PFSK-1 (cell line): ENCODE data around the gene TEX44.

Experiments used
- FOXP2 ChIP-seq: optimal IDR thresholded peaks from 2 replicates; pipeline ENCODE3; 2011; ENCODE audit warnings: borderline replicate concordance, control low read depth, inconsistent platforms; ENCODE audit not compliant: insufficient read depth; ENCODE audit errors: extremely low read length, extremely low read depth
- POLR2AphosphoS5 ChIP-seq: IDR thresholded peaks from 2 replicates; pipeline ENCODE4 v1.6.1; 2012; ENCODE audit warnings: low read depth, mild to moderate bottlenecking, control low read depth, low read length, moderate library complexity
- SIN3A ChIP-seq: IDR thresholded peaks from 2 replicates; pipeline ENCODE4 v1.6.1; 2012; ENCODE audit warnings: mild to moderate bottlenecking, low read length, moderate library complexity, borderline replicate concordance; ENCODE audit not compliant: insufficient read depth
- TAF1 ChIP-seq: IDR thresholded peaks from 2 replicates; pipeline ENCODE4 v1.6.1; 2012; ENCODE audit warnings: low read length, control low read depth, borderline replicate concordance; ENCODE audit not compliant: insufficient read depth
- TF ChIP-seq, protein P1 (sequence below), 2 experiments: IDR thresholded peaks; 2 replicates each; pipeline versions ENCODE4 v1.6.1 to v1.8.0; 2011 to 2012; ENCODE audit warnings: low read depth in 2 of 2, low read length in 2 of 2, control low read depth in 1 of 2, inconsistent platforms in 1 of 2, mild to moderate bottlenecking in 1 of 2, moderate library complexity in 1 of 2; ENCODE audit not compliant: insufficient read depth in 1 of 2

The TEX44 gene

GRCh38 chr2:231614559-231615057 is 21.9 kb downstream of the TEX44 start:
- TF ChIP-seq FOXP2 (no peak), SIN3A (no peak), TAF1 (no peak), POLR2AphosphoS5 (no peak)
- TF ChIP-seq, protein P1, sequence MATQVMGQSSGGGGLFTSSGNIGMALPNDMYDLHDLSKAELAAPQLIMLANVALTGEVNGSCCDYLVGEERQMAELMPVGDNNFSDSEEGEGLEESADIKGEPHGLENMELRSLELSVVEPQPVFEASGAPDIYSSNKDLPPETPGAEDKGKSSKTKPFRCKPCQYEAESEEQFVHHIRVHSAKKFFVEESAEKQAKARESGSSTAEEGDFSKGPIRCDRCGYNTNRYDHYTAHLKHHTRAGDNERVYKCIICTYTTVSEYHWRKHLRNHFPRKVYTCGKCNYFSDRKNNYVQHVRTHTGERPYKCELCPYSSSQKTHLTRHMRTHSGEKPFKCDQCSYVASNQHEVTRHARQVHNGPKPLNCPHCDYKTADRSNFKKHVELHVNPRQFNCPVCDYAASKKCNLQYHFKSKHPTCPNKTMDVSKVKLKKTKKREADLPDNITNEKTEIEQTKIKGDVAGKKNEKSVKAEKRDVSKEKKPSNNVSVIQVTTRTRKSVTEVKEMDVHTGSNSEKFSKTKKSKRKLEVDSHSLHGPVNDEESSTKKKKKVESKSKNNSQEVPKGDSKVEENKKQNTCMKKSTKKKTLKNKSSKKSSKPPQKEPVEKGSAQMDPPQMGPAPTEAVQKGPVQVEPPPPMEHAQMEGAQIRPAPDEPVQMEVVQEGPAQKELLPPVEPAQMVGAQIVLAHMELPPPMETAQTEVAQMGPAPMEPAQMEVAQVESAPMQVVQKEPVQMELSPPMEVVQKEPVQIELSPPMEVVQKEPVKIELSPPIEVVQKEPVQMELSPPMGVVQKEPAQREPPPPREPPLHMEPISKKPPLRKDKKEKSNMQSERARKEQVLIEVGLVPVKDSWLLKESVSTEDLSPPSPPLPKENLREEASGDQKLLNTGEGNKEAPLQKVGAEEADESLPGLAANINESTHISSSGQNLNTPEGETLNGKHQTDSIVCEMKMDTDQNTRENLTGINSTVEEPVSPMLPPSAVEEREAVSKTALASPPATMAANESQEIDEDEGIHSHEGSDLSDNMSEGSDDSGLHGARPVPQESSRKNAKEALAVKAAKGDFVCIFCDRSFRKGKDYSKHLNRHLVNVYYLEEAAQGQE (IDR thresholded peaks at IDR 0.05; ENCODE audit: insufficient read depth in 1 of 2, low read depth in 2 of 2, low read length in 2 of 2), result no peak

DNA sequence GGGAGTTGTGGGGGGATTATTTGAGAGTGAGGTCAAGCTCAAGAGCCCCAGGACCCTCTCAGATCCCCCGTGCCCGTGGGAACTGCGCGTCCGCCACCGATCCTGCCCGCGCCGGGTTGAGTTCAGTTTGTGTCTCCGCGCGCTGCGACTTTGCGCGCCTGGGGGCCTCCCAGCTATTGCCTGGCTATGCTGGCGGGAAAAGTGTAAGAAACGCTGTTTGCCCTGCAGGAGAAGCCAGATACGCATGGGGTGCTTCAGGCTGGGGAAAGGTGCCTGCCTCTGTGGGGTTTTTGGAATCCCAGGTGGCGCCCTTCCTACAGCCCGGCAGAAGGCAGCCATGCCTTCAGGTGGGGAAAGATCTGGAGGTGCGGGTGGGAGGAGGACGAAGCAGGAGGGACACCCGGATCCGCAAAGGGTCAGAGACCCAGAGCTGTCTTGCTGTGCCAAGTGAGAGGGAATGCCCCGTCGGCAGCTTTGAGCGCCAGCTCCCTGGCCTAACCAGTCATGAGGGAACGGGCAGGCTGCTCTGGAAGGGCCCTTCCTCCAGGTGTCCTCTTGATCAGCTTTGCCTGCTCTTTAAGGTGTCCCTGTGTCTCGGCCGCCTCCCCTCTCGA is 22.5 kb downstream of the TEX44 start:
- TF ChIP-seq TAF1 (no peak), POLR2AphosphoS5 (no peak), FOXP2 (no peak)
- TF ChIP-seq, protein P1 (IDR thresholded peaks at IDR 0.05; ENCODE audit: insufficient read depth in 1 of 2, low read depth in 2 of 2, low read length in 2 of 2), result no peak

- no peak for TF ChIP-seq TAF1
- TF ChIP-seq, protein P1 (IDR thresholded peaks at IDR 0.05; ENCODE audit: insufficient read depth in 1 of 2, low read depth in 2 of 2, low read length in 2 of 2), result no peak
- TF ChIP-seq SIN3A, result no peak
- no peak for TF ChIP-seq POLR2AphosphoS5
- no peak for TF ChIP-seq FOXP2
These were observed 23.6 kb downstream of the TEX44 start for GRCh38 chr2:231616296-231616695.

DNA sequence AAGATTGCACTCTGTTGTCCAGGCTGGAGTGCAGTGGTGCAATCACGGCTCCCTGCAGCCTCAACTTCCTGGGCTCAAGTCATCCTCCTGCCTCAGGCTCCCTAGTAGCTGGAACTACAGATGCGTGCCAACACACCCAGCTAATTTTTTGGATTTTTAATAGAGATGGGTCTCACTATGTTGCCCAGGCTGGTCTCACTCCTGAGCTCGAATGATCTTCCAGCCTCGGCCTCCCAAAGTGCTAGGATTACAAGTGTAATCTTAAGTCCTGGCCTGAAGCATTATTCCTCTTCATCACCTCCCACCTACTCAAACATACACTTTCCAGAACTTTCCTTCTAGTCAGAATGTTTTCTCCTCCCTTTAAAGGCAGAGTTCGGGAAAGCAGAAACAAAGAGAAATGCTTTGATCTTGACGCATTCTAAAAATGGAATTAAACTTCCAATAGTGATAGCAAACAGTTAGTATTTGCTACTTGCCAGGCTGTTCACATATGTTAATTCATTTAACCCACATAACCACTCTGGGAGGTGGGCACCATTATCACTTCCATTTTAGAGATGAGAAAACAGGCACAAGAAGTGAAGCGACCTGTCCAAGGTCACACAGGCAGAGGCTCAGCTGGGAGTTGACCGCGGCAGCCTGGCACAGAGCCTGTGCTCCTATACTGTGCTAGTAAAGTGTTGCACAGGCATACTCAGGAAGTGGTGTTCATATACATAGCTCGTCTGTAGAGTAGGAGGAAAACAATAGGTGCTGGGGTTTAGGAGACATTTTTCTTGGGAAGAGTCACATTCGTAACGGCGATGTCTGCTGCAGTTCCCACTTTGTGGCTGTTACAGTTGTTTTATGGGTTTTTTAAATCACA is 24.6 kb downstream of the TEX44 start:
- TF ChIP-seq, protein P1 (IDR thresholded peaks at IDR 0.05; ENCODE audit: insufficient read depth in 1 of 2, low read depth in 2 of 2, low read length in 2 of 2), result no peak
